Neural cell (in vitro differentiated cells): Measurements from ENCODE around the gene RELN. TPM values are rescaled to one million over a fixed set of nuclear protein-coding genes. Genes with fewer than 3 reads are reported as not detected.

ENCODE experiments used
- H2AFZ ChIP-seq: fragments of 200-600, 300-800 bp; sonication (generic), shearing (Covaris generic); 2 replicates; pipeline ENCODE4 v1.6.0; 2014; ENCODE audit warnings: low read depth, mild to moderate bottlenecking, antibody characterized with exemption, low read length, moderate library complexity
- H3F3A ChIP-seq: fragments of 200-600 bp; shearing (Covaris generic); 2 replicates; pipeline ENCODE4 v1.6.1; 2016; ENCODE audit warnings: mild to moderate bottlenecking, moderate library complexity, mixed read lengths, antibody characterized with exemption, low read length; ENCODE audit not compliant: insufficient read depth, poor library complexity, severe bottlenecking
- H3K27ac ChIP-seq: fragments of 200-600, 300-800 bp; sonication (generic), shearing (Covaris generic); 2 replicates; pipeline ENCODE4 v1.5.1; 2014; ENCODE audit warnings: mild to moderate bottlenecking, low read length, moderate library complexity
- H3K27me3 ChIP-seq: fragments of 300-800, 200-600 bp; sonication (generic), shearing (Covaris generic); 2 replicates; pipeline ENCODE4 v1.6.0; 2014; ENCODE audit warnings: mild to moderate bottlenecking, low read depth, low read length, moderate library complexity; ENCODE audit not compliant: insufficient read depth
- H3K36me3 ChIP-seq: fragments of 300-800, 200-600 bp; sonication (generic), shearing (Covaris generic); 2 replicates; pipeline ENCODE4 v1.5.1; 2014; ENCODE audit warnings: mild to moderate bottlenecking, antibody characterized with exemption, low read length, moderate library complexity; ENCODE audit not compliant: insufficient read depth
- H3K4me2 ChIP-seq: fragments of 300-800, 200-600 bp; sonication (generic), shearing (Covaris generic); 2 replicates; pipeline ENCODE4 v1.6.0; 2014; ENCODE audit warnings: mild to moderate bottlenecking, low read length
- H3K4me3 ChIP-seq: fragments of 300-800, 200-600 bp; sonication (generic), shearing (Covaris generic); 2 replicates; pipeline ENCODE4 v1.5.1; 2014; ENCODE audit warnings: mild to moderate bottlenecking, low read length, moderate library complexity
- H3K79me2 ChIP-seq: fragments of 200-600 bp; shearing (Covaris generic); replicated peaks from 2 replicates; pipeline ENCODE4 v1.6.0; 2014; ENCODE audit warnings: mild to moderate bottlenecking, low read length, moderate library complexity; ENCODE audit not compliant: insufficient read depth
- H3K9ac ChIP-seq: fragments of 300-800, 200-600 bp; sonication (generic), shearing (Covaris generic); 2 replicates; pipeline ENCODE4 v1.6.1; 2016; ENCODE audit warnings: mild to moderate bottlenecking, low read length, mixed read lengths
- H3K9me2 ChIP-seq: fragments of 200-600 bp; shearing (Covaris generic); 2 replicates; pipeline ENCODE4 v1.6.1; 2016; ENCODE audit warnings: mild to moderate bottlenecking, low read length, mixed read lengths; ENCODE audit not compliant: insufficient read depth
- H3K9me3 ChIP-seq: fragments of 200-600, 300-800 bp; sonication (generic), shearing (Covaris generic); 2 replicates; pipeline ENCODE4 v1.6.1; 2016; ENCODE audit warnings: mild to moderate bottlenecking, mixed run types, low read length, moderate library complexity, mixed read lengths
- H4K20me1 ChIP-seq: fragments of 200-600 bp; shearing (Covaris generic); 2 replicates; pipeline ENCODE4 v1.6.1; 2016; ENCODE audit warnings: mild to moderate bottlenecking, mixed run types; ENCODE audit not compliant: insufficient read depth
- EP300 ChIP-seq: fragments of 450-650 bp; conservative IDR thresholded peaks from 2 replicates; pipeline ENCODE4 v1.6.1; 2014; ENCODE audit warnings: antibody characterized with exemption, mild to moderate bottlenecking, moderate library complexity; ENCODE audit not compliant: poor library complexity, severe bottlenecking
- EZH2 ChIP-seq: fragments of 200-600, 300-800 bp; shearing (Covaris generic), sonication (generic); IDR thresholded peaks from 2 replicates; pipeline ENCODE4 v1.6.1; 2014; ENCODE audit warnings: antibody characterized with exemption, low read length, borderline replicate concordance, mild to moderate bottlenecking; ENCODE audit not compliant: insufficient read depth, poor library complexity, severe bottlenecking
- MXI1 ChIP-seq: fragments of 450-650 bp; conservative IDR thresholded peaks from 2 replicates; pipeline ENCODE4 v1.6.1; 2014; ENCODE audit warnings: antibody characterized with exemption, mild to moderate bottlenecking; ENCODE audit not compliant: poor library complexity, severe bottlenecking
- POLR2AphosphoS5 ChIP-seq: IDR thresholded peaks from 2 replicates; pipeline ENCODE4 v1.6.1; 2012
- RAD21 ChIP-seq: fragments of 450-650 bp; conservative IDR thresholded peaks from 2 replicates; pipeline ENCODE4 v1.6.1; 2014; ENCODE audit warnings: antibody characterized with exemption, mild to moderate bottlenecking, moderate library complexity
- SMC3 ChIP-seq: fragments of 450-650 bp; conservative IDR thresholded peaks from 2 replicates; pipeline ENCODE4 v1.6.1; 2014; ENCODE audit warnings: antibody characterized with exemption, mild to moderate bottlenecking, moderate library complexity; ENCODE audit not compliant: poor library complexity
- TAF1 ChIP-seq: IDR thresholded peaks from 2 replicates; pipeline ENCODE4 v1.6.1; 2012; ENCODE audit warnings: low read depth
- polyA plus RNA-seq: library from polyadenylated mRNA; depleted of rRNA; stranded (reverse); fragments of >200 nt; gene quantifications from 2 replicates; pipeline ENCODE4 v1.2.3, GENCODE V29; 2014
- TF ChIP-seq, protein P1 (sequence below): fragments of 450-650 bp; IDR thresholded peaks from 2 replicates; pipeline ENCODE4 v1.5.1; 2014; ENCODE audit warnings: antibody characterized with exemption, mild to moderate bottlenecking, moderate library complexity; ENCODE audit not compliant: poor library complexity, severe bottlenecking
- TF ChIP-seq, protein P2 (sequence below): IDR thresholded peaks from 2 replicates; pipeline ENCODE4 v1.6.1; 2012; ENCODE audit warnings: borderline replicate concordance

RELN gene
- polyA plus RNA-seq, 1 donor from 2014 or later, result 178 TPM

DNA sequence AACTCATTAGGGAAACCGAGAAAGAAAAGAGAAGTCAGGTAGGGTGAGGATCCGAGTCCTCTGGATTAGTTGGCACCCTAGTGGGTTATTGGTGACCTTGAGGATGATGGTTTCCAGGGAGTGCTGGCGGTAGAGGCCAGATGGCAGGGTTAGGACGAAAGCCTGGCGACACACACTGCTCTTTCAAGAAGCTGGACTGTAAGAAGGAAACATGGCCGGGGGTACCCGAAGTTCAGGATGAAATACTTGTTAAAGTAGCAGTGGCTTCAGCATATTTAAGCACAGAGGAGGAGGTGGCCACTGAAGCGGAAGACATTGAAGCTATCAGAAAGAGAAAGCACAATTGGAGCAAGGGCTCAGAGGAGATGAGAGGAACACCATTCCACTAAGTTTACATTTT lies 224.6 kb downstream of the RELN start:
- Histone ChIP-seq H3K9ac (no peak overlapping the region), H3F3A (no peaks in the 10 kb centered on the region), H3K9me3 (no peaks in the 10 kb centered on the region), H4K20me1 (no peaks in the 10 kb centered on the region), H3K9me2 (no peaks in the 10 kb centered on the region), H3K36me3 (no peaks in the 10 kb centered on the region), H3K4me2 (no peak overlapping the region), H3K4me3 (no peak overlapping the region), H3K79me2 (no peaks in the 10 kb centered on the region), H3K27me3 (no peaks in the 10 kb centered on the region), H3K27ac (no peak overlapping the region), H2AFZ (no peak overlapping the region)
- TF ChIP-seq POLR2AphosphoS5 (no peak), TAF1 (no peak), RAD21 (no peak), MXI1 (no peak), SMC3 (no peak), EZH2 (no peak)
- TF ChIP-seq, protein P1, sequence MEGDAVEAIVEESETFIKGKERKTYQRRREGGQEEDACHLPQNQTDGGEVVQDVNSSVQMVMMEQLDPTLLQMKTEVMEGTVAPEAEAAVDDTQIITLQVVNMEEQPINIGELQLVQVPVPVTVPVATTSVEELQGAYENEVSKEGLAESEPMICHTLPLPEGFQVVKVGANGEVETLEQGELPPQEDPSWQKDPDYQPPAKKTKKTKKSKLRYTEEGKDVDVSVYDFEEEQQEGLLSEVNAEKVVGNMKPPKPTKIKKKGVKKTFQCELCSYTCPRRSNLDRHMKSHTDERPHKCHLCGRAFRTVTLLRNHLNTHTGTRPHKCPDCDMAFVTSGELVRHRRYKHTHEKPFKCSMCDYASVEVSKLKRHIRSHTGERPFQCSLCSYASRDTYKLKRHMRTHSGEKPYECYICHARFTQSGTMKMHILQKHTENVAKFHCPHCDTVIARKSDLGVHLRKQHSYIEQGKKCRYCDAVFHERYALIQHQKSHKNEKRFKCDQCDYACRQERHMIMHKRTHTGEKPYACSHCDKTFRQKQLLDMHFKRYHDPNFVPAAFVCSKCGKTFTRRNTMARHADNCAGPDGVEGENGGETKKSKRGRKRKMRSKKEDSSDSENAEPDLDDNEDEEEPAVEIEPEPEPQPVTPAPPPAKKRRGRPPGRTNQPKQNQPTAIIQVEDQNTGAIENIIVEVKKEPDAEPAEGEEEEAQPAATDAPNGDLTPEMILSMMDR, result no peak

DNA sequence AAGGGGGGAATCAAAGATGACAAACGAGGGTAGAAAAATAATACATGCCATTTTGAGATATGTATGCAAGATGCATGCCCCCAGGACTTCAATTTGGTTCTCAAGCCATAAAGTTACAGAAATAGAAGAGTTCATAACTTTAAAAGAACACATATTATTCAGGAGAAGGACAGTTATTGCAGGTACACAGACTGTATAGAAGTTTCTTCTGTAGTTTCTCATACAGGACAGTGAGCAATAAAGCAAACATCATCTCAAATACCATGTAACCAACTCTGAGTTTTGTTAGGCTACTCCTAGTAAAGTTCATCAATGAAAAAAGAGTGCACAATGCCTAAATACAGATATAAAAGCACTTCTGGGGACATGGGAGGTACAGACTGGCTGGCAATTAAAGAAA lies 226.6 kb downstream of the RELN start:
- Histone ChIP-seq H3K79me2 (no peaks in the 10 kb centered on the region), H2AFZ (no peak overlapping the region), H3K36me3 (no peaks in the 10 kb centered on the region), H3K4me3 (no peak overlapping the region), H3K27ac (no peak overlapping the region), H3K9ac (no peak overlapping the region), H4K20me1 (no peaks in the 10 kb centered on the region), H3F3A (no peaks in the 10 kb centered on the region), H3K4me2 (no peak overlapping the region), H3K9me2 (no peaks in the 10 kb centered on the region), H3K27me3 (no peaks in the 10 kb centered on the region), H3K9me3 (no peaks in the 10 kb centered on the region)
- TF ChIP-seq EP300 (no peak), MXI1 (no peak), EZH2 (no peak), POLR2AphosphoS5 (no peak), TAF1 (no peak), SMC3 (no peak), RAD21 (no peak)
- TF ChIP-seq, protein P2, sequence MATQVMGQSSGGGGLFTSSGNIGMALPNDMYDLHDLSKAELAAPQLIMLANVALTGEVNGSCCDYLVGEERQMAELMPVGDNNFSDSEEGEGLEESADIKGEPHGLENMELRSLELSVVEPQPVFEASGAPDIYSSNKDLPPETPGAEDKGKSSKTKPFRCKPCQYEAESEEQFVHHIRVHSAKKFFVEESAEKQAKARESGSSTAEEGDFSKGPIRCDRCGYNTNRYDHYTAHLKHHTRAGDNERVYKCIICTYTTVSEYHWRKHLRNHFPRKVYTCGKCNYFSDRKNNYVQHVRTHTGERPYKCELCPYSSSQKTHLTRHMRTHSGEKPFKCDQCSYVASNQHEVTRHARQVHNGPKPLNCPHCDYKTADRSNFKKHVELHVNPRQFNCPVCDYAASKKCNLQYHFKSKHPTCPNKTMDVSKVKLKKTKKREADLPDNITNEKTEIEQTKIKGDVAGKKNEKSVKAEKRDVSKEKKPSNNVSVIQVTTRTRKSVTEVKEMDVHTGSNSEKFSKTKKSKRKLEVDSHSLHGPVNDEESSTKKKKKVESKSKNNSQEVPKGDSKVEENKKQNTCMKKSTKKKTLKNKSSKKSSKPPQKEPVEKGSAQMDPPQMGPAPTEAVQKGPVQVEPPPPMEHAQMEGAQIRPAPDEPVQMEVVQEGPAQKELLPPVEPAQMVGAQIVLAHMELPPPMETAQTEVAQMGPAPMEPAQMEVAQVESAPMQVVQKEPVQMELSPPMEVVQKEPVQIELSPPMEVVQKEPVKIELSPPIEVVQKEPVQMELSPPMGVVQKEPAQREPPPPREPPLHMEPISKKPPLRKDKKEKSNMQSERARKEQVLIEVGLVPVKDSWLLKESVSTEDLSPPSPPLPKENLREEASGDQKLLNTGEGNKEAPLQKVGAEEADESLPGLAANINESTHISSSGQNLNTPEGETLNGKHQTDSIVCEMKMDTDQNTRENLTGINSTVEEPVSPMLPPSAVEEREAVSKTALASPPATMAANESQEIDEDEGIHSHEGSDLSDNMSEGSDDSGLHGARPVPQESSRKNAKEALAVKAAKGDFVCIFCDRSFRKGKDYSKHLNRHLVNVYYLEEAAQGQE, result no peak
- TF ChIP-seq, protein P1, result no peak
